DOHH2 (cell line): ENCODE data around the gene RIPOR2.

Source experiments
- H3F3A ChIP-seq: fragments of 200-600 bp; sonication (generic), shearing (Covaris generic); 2 replicates; pipeline ENCODE4 v1.6.0; 2016; ENCODE audit warnings: antibody characterized with exemption, mild to moderate bottlenecking; ENCODE audit not compliant: control insufficient read depth, insufficient read depth
- H3K27ac ChIP-seq: fragments of 200-600 bp; sonication (generic); 2 replicates; pipeline ENCODE4 v1.5.1; 2014; ENCODE audit warnings: low read depth, mild to moderate bottlenecking, low read length, moderate library complexity
- H3K27me3 ChIP-seq: fragments of 200-600 bp; sonication (generic); 2 replicates; pipeline ENCODE4 v1.6.1; 2014; ENCODE audit warnings: mild to moderate bottlenecking, low read length, mixed read lengths; ENCODE audit not compliant: control insufficient read depth
- H3K36me3 ChIP-seq: fragments of 200-600 bp; sonication (generic); 2 replicates; pipeline ENCODE4 v1.6.1; 2014; ENCODE audit warnings: mild to moderate bottlenecking, low read length, moderate library complexity, mixed read lengths; ENCODE audit not compliant: control insufficient read depth
- H3K4me1 ChIP-seq: fragments of 200-600 bp; sonication (generic); 2 replicates; pipeline ENCODE4 v1.6.1; 2014; ENCODE audit warnings: mild to moderate bottlenecking, low read length, mixed read lengths; ENCODE audit not compliant: control insufficient read depth
- H3K4me2 ChIP-seq: fragments of 200-600 bp; sonication (generic); 2 replicates; pipeline ENCODE4 v1.6.0; 2014; ENCODE audit warnings: mild to moderate bottlenecking, low read length, moderate library complexity
- H3K4me3 ChIP-seq: fragments of 200-600 bp; sonication (generic); 2 replicates; pipeline ENCODE4 v1.5.1; 2014; ENCODE audit warnings: mild to moderate bottlenecking, low read length, mixed read lengths
- H3K79me2 ChIP-seq: fragments of 200-600 bp; sonication (generic); 2 replicates; pipeline ENCODE4 v1.6.1; 2014; ENCODE audit warnings: mild to moderate bottlenecking, low read length, mixed read lengths; ENCODE audit not compliant: control insufficient read depth
- H3K9me2 ChIP-seq: fragments of 200-600 bp; sonication (generic); replicated peaks from 2 replicates; pipeline ENCODE4 v1.6.1; 2014; ENCODE audit warnings: mild to moderate bottlenecking, low read length, mixed read lengths; ENCODE audit not compliant: control insufficient read depth
- H3K9me3 ChIP-seq: fragments of 200-600 bp; sonication (generic); 2 replicates; pipeline ENCODE4 v1.6.1; 2014; ENCODE audit warnings: antibody characterized with exemption, low read length, mixed read lengths; ENCODE audit not compliant: control insufficient read depth, insufficient read depth
- H4K20me1 ChIP-seq: fragments of 200-600 bp; sonication (generic); 2 replicates; pipeline ENCODE4 v1.6.0; 2014; ENCODE audit warnings: low read depth, mild to moderate bottlenecking, antibody characterized with exemption, low read length, moderate library complexity; ENCODE audit not compliant: control insufficient read depth, insufficient read depth
- EZH2phosphoT487 ChIP-seq: fragments of 200-600 bp; sonication (generic); IDR thresholded peaks from 2 replicates; pipeline ENCODE4 v1.6.1; 2017; ENCODE audit warnings: borderline replicate concordance, mild to moderate bottlenecking, antibody characterized with exemption, low read length, moderate library complexity, mixed read lengths
- TF ChIP-seq, protein P1 (sequence below): fragments of 200-600 bp; sonication (generic); IDR thresholded peaks from one replicate; pipeline ENCODE4 v1.5.1; 2014; ENCODE audit warnings: antibody characterized with exemption, mild to moderate bottlenecking, low read depth, low read length; ENCODE audit not compliant: poor library complexity, severe bottlenecking

Gene RIPOR2

DNA sequence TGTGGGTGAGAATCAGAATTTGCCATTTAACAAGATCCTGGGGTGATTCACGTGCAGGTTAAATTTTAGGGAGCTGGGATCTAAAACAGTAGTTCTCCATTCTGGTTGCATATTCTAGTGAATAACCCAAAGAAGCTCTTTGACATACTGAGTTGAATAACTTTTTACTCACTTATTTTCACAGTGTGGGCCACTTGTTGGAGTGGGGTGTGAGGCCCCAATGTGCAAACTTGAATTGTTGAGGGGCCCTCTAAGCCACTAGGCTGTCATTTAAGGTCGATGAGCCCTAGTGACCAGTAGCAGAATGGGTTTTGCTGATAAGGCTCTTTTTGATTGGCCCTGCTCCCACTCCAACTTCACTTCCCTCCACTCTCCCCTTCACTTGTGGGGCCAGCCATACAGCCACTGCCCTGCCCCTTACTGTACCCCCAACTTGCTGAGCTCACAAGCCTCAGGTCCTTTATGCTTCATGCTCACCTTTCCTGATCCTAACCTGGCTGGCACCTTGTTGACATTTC, 33.6 kb upstream of the RIPOR2 start:
- no peaks in the 10 kb centered on the region for H3K36me3 ChIP-seq
- H3K4me3 ChIP-seq, result no peak overlapping the region
- no peaks in the 10 kb centered on the region for H3F3A ChIP-seq
- no peak overlapping the region for H3K4me2 ChIP-seq
- no peaks in the 10 kb centered on the region for H3K79me2 ChIP-seq
- no peak overlapping the region for H3K27ac ChIP-seq
- no peaks in the 10 kb centered on the region for H4K20me1 ChIP-seq
- H3K9me2 ChIP-seq, result no peaks in the 10 kb centered on the region
- H3K9me3 ChIP-seq, result no peaks in the 10 kb centered on the region
- H3K27me3 ChIP-seq, result no peaks in the 10 kb centered on the region
- TF ChIP-seq, protein P1, sequence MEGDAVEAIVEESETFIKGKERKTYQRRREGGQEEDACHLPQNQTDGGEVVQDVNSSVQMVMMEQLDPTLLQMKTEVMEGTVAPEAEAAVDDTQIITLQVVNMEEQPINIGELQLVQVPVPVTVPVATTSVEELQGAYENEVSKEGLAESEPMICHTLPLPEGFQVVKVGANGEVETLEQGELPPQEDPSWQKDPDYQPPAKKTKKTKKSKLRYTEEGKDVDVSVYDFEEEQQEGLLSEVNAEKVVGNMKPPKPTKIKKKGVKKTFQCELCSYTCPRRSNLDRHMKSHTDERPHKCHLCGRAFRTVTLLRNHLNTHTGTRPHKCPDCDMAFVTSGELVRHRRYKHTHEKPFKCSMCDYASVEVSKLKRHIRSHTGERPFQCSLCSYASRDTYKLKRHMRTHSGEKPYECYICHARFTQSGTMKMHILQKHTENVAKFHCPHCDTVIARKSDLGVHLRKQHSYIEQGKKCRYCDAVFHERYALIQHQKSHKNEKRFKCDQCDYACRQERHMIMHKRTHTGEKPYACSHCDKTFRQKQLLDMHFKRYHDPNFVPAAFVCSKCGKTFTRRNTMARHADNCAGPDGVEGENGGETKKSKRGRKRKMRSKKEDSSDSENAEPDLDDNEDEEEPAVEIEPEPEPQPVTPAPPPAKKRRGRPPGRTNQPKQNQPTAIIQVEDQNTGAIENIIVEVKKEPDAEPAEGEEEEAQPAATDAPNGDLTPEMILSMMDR, result no peak
- TF ChIP-seq EZH2phosphoT487, result no peak
- H3K4me1 ChIP-seq, result peaks cover 6% of the 10 kb centered on the region

- H3K27me3 ChIP-seq, result no peaks in the 10 kb centered on the region
- no peak overlapping the region for H3K27ac ChIP-seq
- H3K4me2 ChIP-seq, result no peak overlapping the region
- no peaks in the 10 kb centered on the region for H3K9me3 ChIP-seq
- H3K9me2 ChIP-seq, result no peaks in the 10 kb centered on the region
- no peaks in the 10 kb centered on the region for H3K36me3 ChIP-seq
- no peak overlapping the region for H3K4me3 ChIP-seq
- H3F3A ChIP-seq, result no peaks in the 10 kb centered on the region
- TF ChIP-seq, protein P1, result no peak
- no peak for TF ChIP-seq EZH2phosphoT487
- no peaks in the 10 kb centered on the region for H4K20me1 ChIP-seq
- H3K79me2 ChIP-seq, result no peaks in the 10 kb centered on the region
- no peaks in the 10 kb centered on the region for H3K4me1 ChIP-seq
These were observed 33.0 kb upstream of the RIPOR2 start for GRCh38 chr6:24968783-24969182.

DNA sequence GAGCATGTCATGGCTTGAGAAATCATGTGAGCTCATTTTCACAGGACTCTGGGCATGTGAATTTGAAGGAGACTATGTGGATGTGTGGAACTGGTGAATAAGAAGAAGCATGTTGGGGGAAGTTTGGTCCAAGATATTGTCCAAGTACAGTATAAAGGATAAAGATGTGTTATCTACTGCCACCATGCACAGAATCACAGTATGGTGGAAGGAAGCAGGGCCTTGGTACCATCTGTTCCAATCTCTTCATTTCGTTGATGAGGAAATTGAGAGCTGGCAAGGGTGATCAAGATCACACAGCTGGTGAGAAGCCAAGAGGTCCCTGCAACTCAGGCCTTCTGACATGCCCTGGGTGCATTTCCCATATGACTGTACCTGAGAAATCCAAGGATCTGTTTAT, 31.5 kb upstream of the RIPOR2 start:
- Histone ChIP-seq H3K27ac (no peak overlapping the region), H3K9me3 (no peaks in the 10 kb centered on the region), H3K27me3 (no peaks in the 10 kb centered on the region), H3K79me2 (no peaks in the 10 kb centered on the region), H3K4me1 (no peaks in the 10 kb centered on the region), H3K4me3 (no peak overlapping the region), H3K9me2 (no peaks in the 10 kb centered on the region), H3K36me3 (no peaks in the 10 kb centered on the region), H3K4me2 (no peak overlapping the region), H3F3A (no peaks in the 10 kb centered on the region), H4K20me1 (no peaks in the 10 kb centered on the region)
- TF ChIP-seq, protein P1, result no peak
- no peak for TF ChIP-seq EZH2phosphoT487
